WTC11 (cell line): ENCODE results near the gene NFATC2.

Experiments used
- CREB1 ChIP-seq: sonication (generic); formaldehyde crosslinking; IDR thresholded peaks from 2 replicates; pipeline ENCODE4 v1.8.0; 2023; ENCODE audit warnings: mild to moderate bottlenecking, missing genetic modification reagents
- JUN ChIP-seq: sonication (generic); formaldehyde crosslinking; IDR thresholded peaks from 2 replicates; pipeline ENCODE4 v1.8.0; 2023; ENCODE audit warnings: mild to moderate bottlenecking, missing genetic modification reagents
- MYBL2 ChIP-seq: sonication (generic); formaldehyde crosslinking; IDR thresholded peaks from 2 replicates; pipeline ENCODE4 v1.8.1; 2023; ENCODE audit warnings: mild to moderate bottlenecking, moderate library complexity, missing genetic modification reagents
- NR1H2 ChIP-seq: sonication (generic); formaldehyde crosslinking; IDR thresholded peaks from 2 replicates; pipeline ENCODE4 v1.9.0; 2021; ENCODE audit warnings: mild to moderate bottlenecking, moderate library complexity, missing genetic modification reagents
- RELA ChIP-seq: sonication (generic); formaldehyde crosslinking; IDR thresholded peaks from 2 replicates; pipeline ENCODE4 v1.8.1; 2022; ENCODE audit warnings: missing genetic modification reagents, mild to moderate bottlenecking, borderline replicate concordance
- SMAD4 ChIP-seq: sonication (generic); formaldehyde crosslinking; IDR thresholded peaks from 2 replicates; pipeline ENCODE4 v1.8.0; 2022; ENCODE audit warnings: mild to moderate bottlenecking, missing genetic modification reagents
- TEAD4 ChIP-seq: sonication (generic); formaldehyde crosslinking; IDR thresholded peaks from 2 replicates; pipeline ENCODE4 v1.8.0; 2022; ENCODE audit warnings: mild to moderate bottlenecking, missing genetic modification reagents
- TF ChIP-seq, protein P1 (sequence below): fragments of 200-600 bp; IDR thresholded peaks from 2 replicates; pipeline ENCODE4 v1.8.0; 2022; ENCODE audit warnings: antibody characterized with exemption
- TF ChIP-seq, protein P2 (sequence below): sonication (generic); formaldehyde crosslinking; IDR thresholded peaks from 2 replicates; pipeline ENCODE4 v1.8.0; 2022; ENCODE audit warnings: missing genetic modification reagents

DNA sequence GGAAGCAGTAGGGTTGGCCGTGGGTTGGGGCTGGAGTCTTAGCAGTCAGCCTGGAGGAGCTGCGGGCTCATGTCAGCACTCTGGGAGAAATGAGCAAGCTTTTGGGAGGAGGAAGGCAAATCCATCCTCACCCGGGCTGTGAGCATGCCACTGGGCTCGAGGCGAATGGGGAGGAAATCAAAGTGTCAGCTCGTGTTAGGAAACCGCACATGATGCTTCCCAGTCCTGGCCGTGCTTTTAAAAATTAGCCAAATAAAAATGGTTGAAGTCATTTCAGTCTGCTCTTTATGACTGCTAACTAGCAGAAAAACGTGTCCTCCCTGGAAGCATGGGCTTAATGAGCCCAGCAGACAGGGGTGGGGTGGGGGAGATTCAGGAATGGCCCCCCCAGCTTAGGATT is 98.1 kb downstream of the NFATC2 start:
- TF ChIP-seq CREB1 (CRISPR knock-in tag): no peak
- TF ChIP-seq RELA: no peak
- TF ChIP-seq, protein P1, sequence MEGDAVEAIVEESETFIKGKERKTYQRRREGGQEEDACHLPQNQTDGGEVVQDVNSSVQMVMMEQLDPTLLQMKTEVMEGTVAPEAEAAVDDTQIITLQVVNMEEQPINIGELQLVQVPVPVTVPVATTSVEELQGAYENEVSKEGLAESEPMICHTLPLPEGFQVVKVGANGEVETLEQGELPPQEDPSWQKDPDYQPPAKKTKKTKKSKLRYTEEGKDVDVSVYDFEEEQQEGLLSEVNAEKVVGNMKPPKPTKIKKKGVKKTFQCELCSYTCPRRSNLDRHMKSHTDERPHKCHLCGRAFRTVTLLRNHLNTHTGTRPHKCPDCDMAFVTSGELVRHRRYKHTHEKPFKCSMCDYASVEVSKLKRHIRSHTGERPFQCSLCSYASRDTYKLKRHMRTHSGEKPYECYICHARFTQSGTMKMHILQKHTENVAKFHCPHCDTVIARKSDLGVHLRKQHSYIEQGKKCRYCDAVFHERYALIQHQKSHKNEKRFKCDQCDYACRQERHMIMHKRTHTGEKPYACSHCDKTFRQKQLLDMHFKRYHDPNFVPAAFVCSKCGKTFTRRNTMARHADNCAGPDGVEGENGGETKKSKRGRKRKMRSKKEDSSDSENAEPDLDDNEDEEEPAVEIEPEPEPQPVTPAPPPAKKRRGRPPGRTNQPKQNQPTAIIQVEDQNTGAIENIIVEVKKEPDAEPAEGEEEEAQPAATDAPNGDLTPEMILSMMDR: no peak
- no peak for TF ChIP-seq JUN (CRISPR knock-in tag)
- TF ChIP-seq SMAD4 (CRISPR knock-in tag): no peak
- TF ChIP-seq, protein P2, sequence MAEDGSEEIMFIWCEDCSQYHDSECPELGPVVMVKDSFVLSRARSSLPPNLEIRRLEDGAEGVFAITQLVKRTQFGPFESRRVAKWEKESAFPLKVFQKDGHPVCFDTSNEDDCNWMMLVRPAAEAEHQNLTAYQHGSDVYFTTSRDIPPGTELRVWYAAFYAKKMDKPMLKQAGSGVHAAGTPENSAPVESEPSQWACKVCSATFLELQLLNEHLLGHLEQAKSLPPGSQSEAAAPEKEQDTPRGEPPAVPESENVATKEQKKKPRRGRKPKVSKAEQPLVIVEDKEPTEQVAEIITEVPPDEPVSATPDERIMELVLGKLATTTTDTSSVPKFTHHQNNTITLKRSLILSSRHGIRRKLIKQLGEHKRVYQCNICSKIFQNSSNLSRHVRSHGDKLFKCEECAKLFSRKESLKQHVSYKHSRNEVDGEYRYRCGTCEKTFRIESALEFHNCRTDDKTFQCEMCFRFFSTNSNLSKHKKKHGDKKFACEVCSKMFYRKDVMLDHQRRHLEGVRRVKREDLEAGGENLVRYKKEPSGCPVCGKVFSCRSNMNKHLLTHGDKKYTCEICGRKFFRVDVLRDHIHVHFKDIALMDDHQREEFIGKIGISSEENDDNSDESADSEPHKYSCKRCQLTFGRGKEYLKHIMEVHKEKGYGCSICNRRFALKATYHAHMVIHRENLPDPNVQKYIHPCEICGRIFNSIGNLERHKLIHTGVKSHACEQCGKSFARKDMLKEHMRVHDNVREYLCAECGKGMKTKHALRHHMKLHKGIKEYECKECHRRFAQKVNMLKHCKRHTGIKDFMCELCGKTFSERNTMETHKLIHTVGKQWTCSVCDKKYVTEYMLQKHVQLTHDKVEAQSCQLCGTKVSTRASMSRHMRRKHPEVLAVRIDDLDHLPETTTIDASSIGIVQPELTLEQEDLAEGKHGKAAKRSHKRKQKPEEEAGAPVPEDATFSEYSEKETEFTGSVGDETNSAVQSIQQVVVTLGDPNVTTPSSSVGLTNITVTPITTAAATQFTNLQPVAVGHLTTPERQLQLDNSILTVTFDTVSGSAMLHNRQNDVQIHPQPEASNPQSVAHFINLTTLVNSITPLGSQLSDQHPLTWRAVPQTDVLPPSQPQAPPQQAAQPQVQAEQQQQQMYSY (CRISPR knock-in tag): no peak
- TF ChIP-seq MYBL2 (CRISPR knock-in tag): no peak
- no peak for TF ChIP-seq NR1H2
- no peak for TF ChIP-seq TEAD4 (CRISPR knock-in tag)
